Measurements from ENCODE around the gene FSTL4. TPM values are rescaled to one million over a fixed set of nuclear protein-coding genes. Genes with fewer than 3 reads are reported as not detected.

FSTL4 gene
- total RNA-seq, 1 experiment from 2014 or later = 2.7 TPM

GRCh38 chr5:133242221-133242835 is 370.0 kb downstream of the FSTL4 start:
- Mint-ChIP-seq H3K9me3 (ENCODE audit: unreplicated experiment) (no peaks in the 10 kb centered on the region), H3K36me3 (ENCODE audit: insufficient read depth, unreplicated experiment) (no peaks in the 10 kb centered on the region), H3K27me3 (ENCODE audit: insufficient read depth, unreplicated experiment) (no peaks in the 10 kb centered on the region), H3K27ac (ENCODE audit: unreplicated experiment) (no peak overlapping the region), H3K4me1 (ENCODE audit: low read depth, unreplicated experiment) (peaks cover 6% of the 10 kb centered on the region), H3K4me3 (ENCODE audit: unreplicated experiment) (no peak overlapping the region)
- ChIA-PET POLR2A (no interaction called here), CTCF (no interaction called here)
- intact Hi-C loops (cut with micrococcal nuclease; ENCODE audit: unreplicated experiment) = no loop called here
- TF ChIP-seq CTCF (IDR thresholded peaks at IDR 0.05; ENCODE audit: insufficient read depth in 1 of 2, low read depth in 1 of 2, low read length in 1 of 2, severe bottlenecking in 1 of 2, unreplicated experiment in 1 of 2) = no peak
- Histone ChIP-seq H3K27me3 (replicated peaks; ENCODE audit: control insufficient read depth, insufficient read depth, low read length) (no peaks in the 10 kb centered on the region), H3K4me3 (ENCODE audit: low read depth, low read length) (no peak overlapping the region), H3K9me3 (no peaks in the 10 kb centered on the region), H3K36me3 (ENCODE audit: control insufficient read depth, insufficient read depth, low read length) (no peaks in the 10 kb centered on the region), H3K4me1 (peaks cover 13% of the 10 kb centered on the region)
- BruUV-seq (replicated peaks) = no TSS peak
- DNase-seq = no peak

GRCh38 chr5:133241179-133242092 is 370.9 kb downstream of the FSTL4 start:
- Mint-ChIP-seq H3K36me3 (ENCODE audit: insufficient read depth, unreplicated experiment) (peaks cover 3% of the 10 kb centered on the region), H3K4me1 (ENCODE audit: low read depth, unreplicated experiment) (peaks cover 12% of the 10 kb centered on the region), H3K9me3 (ENCODE audit: unreplicated experiment) (no peaks in the 10 kb centered on the region), H3K27me3 (ENCODE audit: insufficient read depth, unreplicated experiment) (peaks cover 4% of the 10 kb centered on the region), H3K27ac (ENCODE audit: unreplicated experiment) (peak overlapping the region; percentile 81), H3K4me3 (ENCODE audit: unreplicated experiment) (no peak overlapping the region)
- peaks cover 13% of the 10 kb centered on the region for H3K4me1 ChIP-seq
- TF ChIP-seq CTCF (IDR thresholded peaks at IDR 0.05; ENCODE audit: insufficient read depth in 1 of 2, low read depth in 1 of 2, low read length in 1 of 2, severe bottlenecking in 1 of 2, unreplicated experiment in 1 of 2) = no peak
- H3K4me3 ChIP-seq (ENCODE audit: low read depth, low read length) = no peak overlapping the region
- POLR2A ChIA-PET = no interaction called here
- no peaks in the 10 kb centered on the region for H3K27me3 ChIP-seq (replicated peaks; ENCODE audit: control insufficient read depth, insufficient read depth, low read length)
- intact Hi-C loops (cut with micrococcal nuclease; ENCODE audit: unreplicated experiment) = no loop called here
- CTCF ChIA-PET = interaction anchor here (0.5 kb wide), 1 partner anchor 873 kb away, joined by 4 read pairs; the partner anchor contains the start of gene TCF7
- H3K36me3 ChIP-seq (ENCODE audit: control insufficient read depth, insufficient read depth, low read length) = no peaks in the 10 kb centered on the region
- no peaks in the 10 kb centered on the region for H3K9me3 ChIP-seq
- BruUV-seq (replicated peaks) = no TSS peak
- DNase-seq = no peak

DNA sequence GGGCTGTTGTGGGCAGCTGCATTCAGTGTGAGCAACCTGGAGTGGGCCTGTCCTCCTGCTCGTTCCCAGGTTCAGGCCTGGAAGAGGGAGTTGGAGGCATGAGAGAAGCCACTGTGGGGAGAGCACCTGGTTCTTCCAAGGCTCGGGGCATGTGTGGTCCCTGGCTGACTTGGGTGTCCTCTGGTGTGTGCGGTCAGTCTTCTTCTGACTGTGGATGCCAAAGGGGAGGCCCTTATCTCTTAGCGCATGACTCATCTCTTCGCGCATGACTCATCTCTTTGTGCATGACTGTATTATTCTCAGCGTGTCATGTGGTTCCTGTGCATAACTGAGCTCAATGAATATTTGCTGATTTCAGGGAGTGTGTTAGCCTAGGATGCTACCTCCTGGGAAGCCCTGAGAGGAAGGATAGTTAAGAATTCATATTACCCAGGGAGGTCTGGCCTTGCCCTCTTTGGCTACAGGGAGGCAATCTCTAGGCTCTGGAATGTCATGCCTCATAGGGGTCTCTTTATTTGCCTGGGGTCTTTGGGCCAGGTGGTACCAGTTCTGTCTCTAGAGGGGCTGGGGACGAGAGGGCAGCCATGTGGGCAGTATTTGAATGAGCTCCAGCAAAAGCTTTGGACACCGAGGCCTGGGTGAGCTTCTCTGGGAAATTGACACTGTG is 371.8 kb downstream of the FSTL4 start:
- peaks cover 13% of the 10 kb centered on the region for H3K4me1 ChIP-seq
- H3K36me3 Mint-ChIP-seq (ENCODE audit: insufficient read depth, unreplicated experiment) = peaks cover 6% of the 10 kb centered on the region
- ChIA-PET POLR2A (no interaction called here), CTCF (interaction anchor here (0.5 kb wide), 1 partner anchor 874 kb away, joined by 4 read pairs; the partner anchor contains the start of gene TCF7)
- no peaks in the 10 kb centered on the region for H3K9me3 ChIP-seq
- no peaks in the 10 kb centered on the region for H3K36me3 ChIP-seq (ENCODE audit: control insufficient read depth, insufficient read depth, low read length)
- intact Hi-C loops (cut with micrococcal nuclease; ENCODE audit: unreplicated experiment) = no loop called here
- TF ChIP-seq CTCF (IDR thresholded peaks at IDR 0.05; ENCODE audit: insufficient read depth in 1 of 2, low read depth in 1 of 2, low read length in 1 of 2, severe bottlenecking in 1 of 2, unreplicated experiment in 1 of 2) = no peak
- no peak overlapping the region for H3K4me3 ChIP-seq (ENCODE audit: low read depth, low read length)
- H3K27me3 Mint-ChIP-seq (ENCODE audit: insufficient read depth, unreplicated experiment) = peaks cover 5% of the 10 kb centered on the region
- no TSS peak for BruUV-seq (replicated peaks)
- no peaks in the 10 kb centered on the region for H3K27me3 ChIP-seq (replicated peaks; ENCODE audit: control insufficient read depth, insufficient read depth, low read length)
- H3K4me1 Mint-ChIP-seq (ENCODE audit: low read depth, unreplicated experiment) = peaks cover 15% of the 10 kb centered on the region
- H3K27ac Mint-ChIP-seq (ENCODE audit: unreplicated experiment) = peak overlapping the region; percentile 81
- no peak overlapping the region for H3K4me3 Mint-ChIP-seq (ENCODE audit: unreplicated experiment)
- peak; percentile 66 to 85 for DNase-seq
- no peaks in the 10 kb centered on the region for H3K9me3 Mint-ChIP-seq (ENCODE audit: unreplicated experiment)
